Liver (tissue), 9 donors: ENCODE data around the gene NADSYN1. TPM values are rescaled to one million over a fixed set of nuclear protein-coding genes. Genes with fewer than 3 reads are reported as not detected.
"Not testable (repeated sequence)": the region's sequence is repeated elsewhere in the genome, so short reads cannot be mapped to it uniquely, and the experiment has no call there.

ENCODE experiments used
- DNase-seq: peaks from one replicate; pipeline ENCODE4 v3.0.0-alpha.2; 2017; ENCODE audit warnings: low spot score
- H3K27ac ChIP-seq, 2 donors: one replicate each; pipeline ENCODE4 v1.7.0; 2013; ENCODE audit warnings: inconsistent platforms in 2 of 2, low read length in 2 of 2, control low read depth in 1 of 2, low read depth in 1 of 2, mild to moderate bottlenecking in 1 of 2
- H3K27me3 ChIP-seq, 4 donors: one replicate each; pipeline versions ENCODE4 v1.6.1 to v1.7.0; 2013; ENCODE audit warnings: low read length in 3 of 4, inconsistent platforms in 1 of 4, mild to moderate bottlenecking in 1 of 4, moderate library complexity in 1 of 4; ENCODE audit not compliant: control insufficient read depth in 4 of 4, insufficient read depth in 4 of 4
- H3K36me3 ChIP-seq, 4 donors: one replicate each; pipeline versions ENCODE4 v1.6.1 to v1.7.0; 2013; ENCODE audit warnings: low read length in 3 of 4, mild to moderate bottlenecking in 3 of 4, low read depth in 1 of 4, moderate library complexity in 1 of 4; ENCODE audit not compliant: control insufficient read depth in 4 of 4, insufficient read depth in 3 of 4
- H3K4me1 ChIP-seq, 4 donors: one replicate each; pipeline versions ENCODE4 v1.6.1 to v1.7.0; 2013; ENCODE audit warnings: low read length in 3 of 4, mild to moderate bottlenecking in 3 of 4, moderate library complexity in 1 of 4; ENCODE audit not compliant: control insufficient read depth in 4 of 4, insufficient read depth in 4 of 4
- H3K4me3 ChIP-seq, 3 donors: one replicate each; pipeline versions ENCODE4 v1.6.1 to v1.7.0; 2013; ENCODE audit warnings: low read length in 3 of 3, control low read depth in 1 of 3, low read depth in 1 of 3, mild to moderate bottlenecking in 1 of 3
- H3K9ac ChIP-seq, 2 donors: one replicate each; pipeline ENCODE4 v1.7.0; 2013; ENCODE audit warnings: low read length in 2 of 2, mild to moderate bottlenecking in 2 of 2, moderate library complexity in 2 of 2, control low read depth in 1 of 2, low read depth in 1 of 2
- H3K9me3 ChIP-seq, 4 donors: one replicate each; pipeline versions ENCODE4 v1.6.1 to v1.7.0; 2013; ENCODE audit warnings: low read length in 3 of 4; ENCODE audit not compliant: control insufficient read depth in 4 of 4
- EGR1 ChIP-seq, 2 donors: IDR thresholded peaks; 2 replicates each; pipeline ENCODE4 v1.6.1; 2016 to 2018; ENCODE audit warnings: antibody characterized with exemption in 2 of 2, low read depth in 2 of 2
- FOXA1 ChIP-seq: IDR thresholded peaks from 2 replicates; pipeline ENCODE4 v1.6.1; 2016; ENCODE audit warnings: antibody characterized with exemption
- FOXA2 ChIP-seq: IDR thresholded peaks from 2 replicates; pipeline ENCODE4 v1.6.1; 2016; ENCODE audit warnings: antibody characterized with exemption
- GABPA ChIP-seq, 2 donors: IDR thresholded peaks in 1 of 2; conservative IDR thresholded peaks in 1 of 2; 2 replicates each; pipeline ENCODE4 v1.6.1; 2016; ENCODE audit warnings: antibody characterized with exemption in 2 of 2, mild to moderate bottlenecking in 1 of 2, moderate library complexity in 1 of 2
- HNF4A ChIP-seq, 2 donors: conservative IDR thresholded peaks; 2 replicates each; pipeline ENCODE4 v1.6.1; 2016; ENCODE audit warnings: antibody characterized with exemption in 2 of 2, mild to moderate bottlenecking in 2 of 2
- MAX ChIP-seq: IDR thresholded peaks from 2 replicates; pipeline ENCODE4 v1.6.1; 2016; ENCODE audit warnings: antibody characterized with exemption
- RAD21 ChIP-seq, 2 donors: IDR thresholded peaks; 2 replicates each; pipeline ENCODE4 v1.6.1; 2016; ENCODE audit warnings: antibody characterized with exemption in 2 of 2, mild to moderate bottlenecking in 2 of 2
- REST ChIP-seq: IDR thresholded peaks from 2 replicates; pipeline ENCODE4 v1.6.1; 2016; ENCODE audit warnings: antibody characterized with exemption, mild to moderate bottlenecking
- RXRA ChIP-seq, 2 donors: IDR thresholded peaks; 2 replicates each; pipeline ENCODE4 v1.6.1; 2017 to 2018; ENCODE audit warnings: antibody characterized with exemption in 2 of 2, mild to moderate bottlenecking in 1 of 2
- TAF1 ChIP-seq: conservative IDR thresholded peaks from 2 replicates; pipeline ENCODE4 v1.6.1; 2016; ENCODE audit warnings: antibody characterized with exemption, mild to moderate bottlenecking
- ZBTB33 ChIP-seq: IDR thresholded peaks from 2 replicates; pipeline ENCODE4 v1.6.1; 2016; ENCODE audit warnings: antibody characterized with exemption
- WGBS: extraction: QIAGEN DNeasy Blood & Tissue Kit; methylation state at CpG from one replicate; pipeline ENCODE4 v1.1.7; 2013; 5-methylcytosine and 5-hydroxymethylcytosine counted together
- polyA plus RNA-seq, 2 donors: library from polyadenylated mRNA; stranded (reverse) in 1 of 2; unstranded in 1 of 2; fragments of 200-250 nt in 1 of 2; fragments of >200 nt in 1 of 2; fragmentation: Nextera tagmentation in 1 of 2; extraction: Ambion mirVana in 1 of 2; gene quantifications; one replicate each; pipeline versions ENCODE4 v1.2.1 to v1.2.3, GENCODE V29; 2013 to 2015
- total RNA-seq, 2 donors: library from RNA; depleted of rRNA; stranded (reverse); fragments of >200 nt; gene quantifications; one replicate each; pipeline ENCODE4 v1.2.3, GENCODE V29; 2014
- TF ChIP-seq, protein P1 (sequence below): IDR thresholded peaks from 2 replicates; pipeline ENCODE4 v1.6.1; 2016; ENCODE audit warnings: antibody characterized with exemption
- donor health status: healthy.
- donor health status: healthy.
- donor health status: healthy.
- donor health status: healthy.
- donor health status: healthy.

Gene NADSYN1
- total and polyA plus RNA-seq, 4 donors, result 16.6 to 33.6 (median 22.2) TPM

DNA sequence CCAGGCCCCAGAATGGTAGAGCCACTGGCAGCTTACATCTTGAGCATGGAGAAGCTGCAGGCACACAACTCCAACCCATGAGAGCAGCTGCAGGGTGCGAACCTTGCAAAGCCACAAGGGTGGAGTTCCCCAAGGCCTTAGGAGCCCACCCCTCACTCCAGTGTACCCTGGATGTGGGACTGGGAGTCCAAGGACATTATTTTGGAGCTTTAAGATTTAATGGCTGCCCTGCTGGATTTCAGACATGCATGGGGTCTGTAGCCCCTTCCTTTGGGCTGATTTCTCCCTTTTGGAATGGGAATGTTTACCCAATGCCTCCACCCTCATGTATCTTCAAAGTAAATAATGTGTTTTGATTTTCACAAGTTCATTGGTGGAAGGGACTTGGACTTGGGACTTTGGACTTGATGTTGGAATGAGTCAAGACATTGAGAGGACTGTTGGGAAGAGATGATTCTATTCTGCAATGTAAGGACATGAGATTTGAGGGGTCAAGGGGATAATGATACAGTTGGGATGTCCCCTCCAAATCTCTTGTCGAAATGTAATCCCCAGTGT lies 73.0 kb downstream of the NADSYN1 start (continued):
- TF ChIP-seq ZBTB33, result no peak
- TF ChIP-seq EGR1 (IDR thresholded peaks at IDR 0.05; ENCODE audit: low read depth in 2 of 2), result peak in 1 of 2 donors; percentile 50
- no peak for TF ChIP-seq GABPA (IDR thresholded peaks at IDR 0.05 in 1 of 2, conservative IDR thresholded peaks at IDR 0.05 in 1 of 2)
- no peak for TF ChIP-seq TAF1
- TF ChIP-seq, protein P1, sequence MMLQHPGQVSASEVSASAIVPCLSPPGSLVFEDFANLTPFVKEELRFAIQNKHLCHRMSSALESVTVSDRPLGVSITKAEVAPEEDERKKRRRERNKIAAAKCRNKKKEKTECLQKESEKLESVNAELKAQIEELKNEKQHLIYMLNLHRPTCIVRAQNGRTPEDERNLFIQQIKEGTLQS, result no peak

- not testable (repeated sequence) for H3K27me3 ChIP-seq, DNase-seq, H3K9me3 ChIP-seq, H3K4me3 ChIP-seq, H3K36me3 ChIP-seq, H3K9ac ChIP-seq
- peak in 1 of 2 donors; percentile 28 for TF ChIP-seq EGR1 (IDR thresholded peaks at IDR 0.05; ENCODE audit: low read depth in 2 of 2)
- peak; percentile 24 for TF ChIP-seq FOXA1
- TF ChIP-seq MAX, result peak; percentile 73
- peak; percentile 20 for TF ChIP-seq REST
- TF ChIP-seq HNF4A (conservative IDR thresholded peaks at IDR 0.05), result peak in 1 of 2 donors; percentile 53
- TF ChIP-seq FOXA2, result peak; percentile 63
- peak in 1 of 2 donors; percentile 49 for TF ChIP-seq RXRA (IDR thresholded peaks at IDR 0.05)
- WGBS, result 37% methylated on average over 10 of the region's 10 CpGs
- H3K27ac ChIP-seq, result peak within 1 kb of the TSS; percentile 66 to 76
- H3K4me1 ChIP-seq, result peaks cover 14 to 16% (median 15%) of the 10 kb centered on the region in 4 donors
These were observed 74.0 kb downstream of the NADSYN1 start, which contains the start of gene KRTAP5-7 for GRCh38 chr11:71526796-71527575. KRTAP5-7 (plus strand) TSS chr11:71527267; CDS start chr11:71527301, 34 bp downstream.

GRCh38 chr11:71527576-71528210 lies 74.7 kb downstream of the NADSYN1 start:
- TF ChIP-seq RXRA (IDR thresholded peaks at IDR 0.05) (peak in 1 of 2 donors; percentile 26), FOXA1 (no peak), HNF4A (conservative IDR thresholded peaks at IDR 0.05) (peak; percentile 29 to 33), RAD21 (IDR thresholded peaks at IDR 0.05) (peak in 1 of 2 donors; percentile 17)
- Histone ChIP-seq H3K27me3 (no peaks in the 10 kb centered on the region), H3K9me3 (no peaks in the 10 kb centered on the region), H3K4me3 (no peak overlapping the region), H3K4me1 (peaks cover 14 to 16% (median 15%) of the 10 kb centered on the region in 4 donors), H3K9ac (no peak overlapping the region), H3K36me3 (no peaks in the 10 kb centered on the region), H3K27ac (no peak overlapping the region)
- no peak for DNase-seq
- 82% methylated on average over 6 of the region's 6 CpGs for WGBS
